GM13977 (cell line): ENCODE measurements around the gene LILRB1.

ENCODE experiments used
- DNase-seq: peaks from one replicate; pipeline ENCODE4 v3.0.0; 2012; ENCODE audit warnings: low spot score
- in situ Hi-C: fragments of 300-500 bp; cut with MboI; formaldehyde crosslinking; loops from one replicate; pipeline ENCODE4 v1.12.0; 2022; ENCODE audit warnings: low sequenced_read_pairs, low pct_unique_long_range_greater_than_20kb, mixed read lengths, inconsistent platforms; ENCODE audit not compliant: unreplicated experiment
- TF ChIP-seq, protein P1 (sequence below): IDR thresholded peaks from 2 replicates; pipeline ENCODE4 v1.5.1; 2012; ENCODE audit warnings: mild to moderate bottlenecking, control low read depth; ENCODE audit not compliant: insufficient read depth; ENCODE audit errors: extremely low read depth, missing control alignments

Gene LILRB1

GRCh38 chr19:54606230-54606629 is 24.1 kb upstream of the LILRB1 start:
- in situ Hi-C loops: no loop called here
- TF ChIP-seq, protein P1, sequence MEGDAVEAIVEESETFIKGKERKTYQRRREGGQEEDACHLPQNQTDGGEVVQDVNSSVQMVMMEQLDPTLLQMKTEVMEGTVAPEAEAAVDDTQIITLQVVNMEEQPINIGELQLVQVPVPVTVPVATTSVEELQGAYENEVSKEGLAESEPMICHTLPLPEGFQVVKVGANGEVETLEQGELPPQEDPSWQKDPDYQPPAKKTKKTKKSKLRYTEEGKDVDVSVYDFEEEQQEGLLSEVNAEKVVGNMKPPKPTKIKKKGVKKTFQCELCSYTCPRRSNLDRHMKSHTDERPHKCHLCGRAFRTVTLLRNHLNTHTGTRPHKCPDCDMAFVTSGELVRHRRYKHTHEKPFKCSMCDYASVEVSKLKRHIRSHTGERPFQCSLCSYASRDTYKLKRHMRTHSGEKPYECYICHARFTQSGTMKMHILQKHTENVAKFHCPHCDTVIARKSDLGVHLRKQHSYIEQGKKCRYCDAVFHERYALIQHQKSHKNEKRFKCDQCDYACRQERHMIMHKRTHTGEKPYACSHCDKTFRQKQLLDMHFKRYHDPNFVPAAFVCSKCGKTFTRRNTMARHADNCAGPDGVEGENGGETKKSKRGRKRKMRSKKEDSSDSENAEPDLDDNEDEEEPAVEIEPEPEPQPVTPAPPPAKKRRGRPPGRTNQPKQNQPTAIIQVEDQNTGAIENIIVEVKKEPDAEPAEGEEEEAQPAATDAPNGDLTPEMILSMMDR: no peak

DNA sequence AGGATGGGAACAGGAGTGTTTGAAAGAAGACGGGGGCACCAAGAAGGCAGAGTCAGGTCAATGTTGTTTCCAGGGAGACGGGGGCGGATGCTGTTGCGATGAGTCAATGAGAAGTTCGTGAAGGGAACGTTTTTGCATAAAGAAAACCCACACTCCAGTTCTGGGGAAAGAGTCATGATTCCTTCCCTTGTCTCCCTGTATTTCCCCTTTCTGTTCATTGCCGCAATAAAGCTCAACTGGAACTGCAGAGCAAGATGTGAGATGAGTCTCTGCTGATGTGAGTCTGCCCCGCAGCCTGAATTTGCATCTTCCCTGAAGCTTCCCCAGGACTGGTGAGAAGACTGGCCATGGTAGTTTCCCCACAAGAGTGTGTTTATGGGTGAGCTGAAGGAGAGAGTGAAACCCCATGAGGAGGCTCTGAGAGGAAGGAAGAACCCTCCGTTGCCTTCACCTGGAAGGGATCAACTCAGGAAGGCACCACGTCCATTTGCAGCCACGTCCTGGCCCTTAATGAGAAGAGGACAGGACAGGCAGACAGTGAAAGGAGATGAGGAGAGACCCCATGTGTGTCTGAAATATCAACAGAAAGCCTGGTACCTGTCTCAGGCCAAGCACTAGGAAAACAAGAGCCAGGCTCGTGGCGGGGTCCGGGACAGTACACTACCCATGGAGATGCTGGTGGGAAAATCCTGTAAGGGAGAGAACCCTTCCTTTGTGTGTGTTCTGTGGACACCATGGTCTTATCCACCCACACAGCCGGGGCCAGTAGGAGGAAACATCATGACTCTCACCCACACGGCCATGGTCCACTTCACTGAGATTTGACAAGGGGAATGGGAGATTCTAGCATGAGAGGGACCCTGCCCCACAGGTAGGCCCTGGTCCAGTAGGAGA is 23.1 kb upstream of the LILRB1 start:
- DNase-seq: no peak
- in situ Hi-C loops: no loop called here
- TF ChIP-seq, protein P1: no peak

More at GRCh38 chr19:54606230-54606629, 24.1 kb upstream of the LILRB1 start:
- no peak for DNase-seq

- no peak for DNase-seq
- TF ChIP-seq, protein P1: no peak
- in situ Hi-C loops: no loop called here
These were observed 22.5 kb upstream of the LILRB1 start for GRCh38 chr19:54607785-54608150.

- in situ Hi-C loops: no loop called here
- no peak for DNase-seq
- TF ChIP-seq, protein P1: no peak
These were observed 22.1 kb upstream of the LILRB1 start for GRCh38 chr19:54608205-54608604.

GRCh38 chr19:54608792-54609191 is 21.5 kb upstream of the LILRB1 start:
- no peak for DNase-seq
- TF ChIP-seq, protein P1: no peak
- in situ Hi-C loops: no loop called here

DNA sequence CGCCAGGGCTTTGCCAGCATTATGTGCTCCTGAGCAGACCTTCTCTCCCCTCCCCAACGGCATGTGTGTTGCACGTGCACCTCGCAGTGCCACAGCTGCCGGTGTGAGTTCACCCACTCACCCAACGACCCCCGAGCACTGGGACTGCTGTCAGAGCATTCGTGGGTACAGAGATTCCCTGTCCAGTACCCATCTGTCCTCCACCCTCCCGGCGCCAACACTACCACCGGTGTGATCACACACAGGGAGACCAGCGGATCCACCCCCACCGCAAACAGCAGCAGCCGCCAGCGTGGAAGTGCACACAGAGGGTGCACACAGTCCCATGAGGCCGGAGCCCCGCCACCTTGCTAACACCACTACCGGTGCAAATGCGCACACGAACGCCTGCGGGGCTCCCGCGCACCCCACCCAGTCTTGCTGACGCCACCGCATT is 20.9 kb upstream of the LILRB1 start:
- TF ChIP-seq, protein P1: no peak

More for the DNA sequence above, 20.9 kb upstream of the LILRB1 start:
- in situ Hi-C loops: no loop called here
- DNase-seq: no peak
